DMS 273 treated with DMSO at 0.1 percent for 48 hours (cell line): Measurements from ENCODE around the gene ZSCAN21.
A peak's percentile ranks its signal among the peaks of the same experiment; 100 is the strongest.

Experiments
- DNase-seq: peaks from one replicate; lab custom pipeline; 2025; lab: John Stamatoyannopoulos, UW

Gene ZSCAN21

GRCh38 chr7:100075418-100075817 lies 25.8 kb downstream of the ZSCAN21 start:
- no peak for DNase-seq

- DNase-seq = no peak
Observed at GRCh38 chr7:100077205-100077604, 27.6 kb downstream of the ZSCAN21 start.

GRCh38 chr7:100079024-100079560 lies 29.5 kb downstream of the ZSCAN21 start:
- DNase-seq = no peak

- no peak for DNase-seq
Observed at GRCh38 chr7:100080907-100081534, 31.4 kb downstream of the ZSCAN21 start.

GRCh38 chr7:100081535-100082102 lies 32.0 kb downstream of the ZSCAN21 start, which contains the start of gene ZNF3:
ZNF3 (minus strand) TSS chr7:100081723; CDS start chr7:100077357, 4,366 bp downstream.
- DNase-seq = peak; percentile 98

GRCh38 chr7:100082978-100083377 lies 33.4 kb downstream of the ZSCAN21 start:
- DNase-seq = no peak

- DNase-seq = no peak
Observed at GRCh38 chr7:100085515-100085914, 35.9 kb downstream of the ZSCAN21 start.

- peak; percentile 65 for DNase-seq
Observed at GRCh38 chr7:100087055-100087750, 37.6 kb downstream of the ZSCAN21 start.

- no peak for DNase-seq
Observed at GRCh38 chr7:100088095-100088620, 38.6 kb downstream of the ZSCAN21 start.

GRCh38 chr7:100088621-100089457 lies 39.3 kb downstream of the ZSCAN21 start, which contains the start of gene COPS6:
COPS6 (plus strand) TSS chr7:100088969; CDS start chr7:100088991, 22 bp downstream.
- DNase-seq = peak; percentile 48

- DNase-seq = no peak
Observed at GRCh38 chr7:100089458-100090196, 40.1 kb downstream of the ZSCAN21 start.

- no peak for DNase-seq
Observed at GRCh38 chr7:100090527-100091410, 41.2 kb downstream of the ZSCAN21 start.

GRCh38 chr7:100091411-100092181 lies 42.0 kb downstream of the ZSCAN21 start:
- DNase-seq = no peak

GRCh38 chr7:100093054-100093453 lies 43.5 kb downstream of the ZSCAN21 start:
- DNase-seq = no peak

- no peak for DNase-seq
Observed at GRCh38 chr7:100093498-100093897, 43.9 kb downstream of the ZSCAN21 start.

GRCh38 chr7:100093925-100094486 lies 44.4 kb downstream of the ZSCAN21 start:
- DNase-seq = no peak

- DNase-seq = no peak
Observed at GRCh38 chr7:100095289-100095688, 45.7 kb downstream of the ZSCAN21 start.

- DNase-seq = no peak
Observed at GRCh38 chr7:100095704-100096103, 46.1 kb downstream of the ZSCAN21 start.

GRCh38 chr7:100098913-100099312 lies 49.3 kb downstream of the ZSCAN21 start:
- no peak for DNase-seq
